ENCODE measurements around the gene WDR91.

WDR91 gene

GRCh38 chr7:135251496-135252391, 40.4 kb upstream of the WDR91 start:
- no peak for DNase-seq (ENCODE audit: low read depth)
- no peak for TF ChIP-seq CTCF (conservative IDR thresholded peaks at IDR 0.05; ENCODE audit: low read depth, low read length)
- H3K4me3 ChIP-seq (ENCODE audit: low read length), result no peak overlapping the region

GRCh38 chr7:135248546-135248945, 37.2 kb upstream of the WDR91 start:
- H3K4me3 ChIP-seq (ENCODE audit: low read length), result no peak overlapping the region
- no peak for TF ChIP-seq CTCF (conservative IDR thresholded peaks at IDR 0.05; ENCODE audit: low read depth, low read length)
- DNase-seq (ENCODE audit: low read depth), result no peak

GRCh38 chr7:135247746-135248471, 36.6 kb upstream of the WDR91 start:
- no peak for DNase-seq (ENCODE audit: low read depth)
- TF ChIP-seq CTCF (conservative IDR thresholded peaks at IDR 0.05; ENCODE audit: low read depth, low read length), result no peak

GRCh38 chr7:135246191-135246825, 35.0 kb upstream of the WDR91 start:
- no peak for DNase-seq (ENCODE audit: low read depth)
- TF ChIP-seq CTCF (conservative IDR thresholded peaks at IDR 0.05; ENCODE audit: low read depth, low read length), result no peak
- H3K4me3 ChIP-seq (ENCODE audit: low read length), result no peak overlapping the region

More at GRCh38 chr7:135247746-135248471, 36.6 kb upstream of the WDR91 start:
- H3K4me3 ChIP-seq (ENCODE audit: low read length), result no peak overlapping the region

- TF ChIP-seq CTCF (conservative IDR thresholded peaks at IDR 0.05; ENCODE audit: low read depth, low read length), result no peak
- DNase-seq (ENCODE audit: low read depth), result no peak
- no peak overlapping the region for H3K4me3 ChIP-seq (ENCODE audit: low read length)
Observed at GRCh38 chr7:135245226-135246190, 34.2 kb upstream of the WDR91 start.

GRCh38 chr7:135242096-135242684, 30.9 kb upstream of the WDR91 start:
- no peak for TF ChIP-seq CTCF (conservative IDR thresholded peaks at IDR 0.05; ENCODE audit: low read depth, low read length)
- no peak for DNase-seq (ENCODE audit: low read depth)

More at GRCh38 chr7:135242096-135242684, 30.9 kb upstream of the WDR91 start:
- H3K4me3 ChIP-seq (ENCODE audit: low read length), result no peak overlapping the region

All from retinal pigment epithelial cell (primary cell).